GM19043 (cell line): ENCODE results near the gene PRKAR1B.
"Not testable (repeated sequence)": the region's sequence is repeated elsewhere in the genome, so short reads cannot be mapped to it uniquely, and the experiment has no call there.

Experiments used
- ATAC-seq: cut with Tn5 transposase; IDR thresholded peaks from one replicate; pipeline ENCODE4 v1.9.1; 2021; ENCODE audit warnings: low read depth; ENCODE audit not compliant: unreplicated experiment

Gene PRKAR1B

DNA sequence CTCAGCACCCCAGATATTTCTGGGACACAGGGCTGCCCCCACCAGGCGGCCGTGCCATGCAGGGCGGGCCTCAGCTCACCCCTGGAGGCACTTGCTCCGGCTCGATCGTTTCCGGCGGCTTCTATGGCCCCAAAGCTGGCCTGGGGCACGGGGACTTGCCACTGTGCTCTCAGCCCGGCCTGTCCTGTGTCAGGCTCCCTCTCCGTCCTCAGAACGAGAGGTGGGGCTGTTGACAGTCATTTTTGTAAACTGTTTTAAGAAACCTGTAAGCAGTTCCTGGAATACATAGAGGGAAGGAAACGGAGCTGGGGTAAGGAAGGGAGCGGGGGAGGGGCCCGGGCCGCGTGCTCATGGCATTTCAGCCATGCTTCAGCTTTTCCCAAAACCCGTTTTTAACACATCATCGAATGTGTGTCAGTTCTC is 30.7 kb upstream of the PRKAR1B start:
- ATAC-seq, result no peak

DNA sequence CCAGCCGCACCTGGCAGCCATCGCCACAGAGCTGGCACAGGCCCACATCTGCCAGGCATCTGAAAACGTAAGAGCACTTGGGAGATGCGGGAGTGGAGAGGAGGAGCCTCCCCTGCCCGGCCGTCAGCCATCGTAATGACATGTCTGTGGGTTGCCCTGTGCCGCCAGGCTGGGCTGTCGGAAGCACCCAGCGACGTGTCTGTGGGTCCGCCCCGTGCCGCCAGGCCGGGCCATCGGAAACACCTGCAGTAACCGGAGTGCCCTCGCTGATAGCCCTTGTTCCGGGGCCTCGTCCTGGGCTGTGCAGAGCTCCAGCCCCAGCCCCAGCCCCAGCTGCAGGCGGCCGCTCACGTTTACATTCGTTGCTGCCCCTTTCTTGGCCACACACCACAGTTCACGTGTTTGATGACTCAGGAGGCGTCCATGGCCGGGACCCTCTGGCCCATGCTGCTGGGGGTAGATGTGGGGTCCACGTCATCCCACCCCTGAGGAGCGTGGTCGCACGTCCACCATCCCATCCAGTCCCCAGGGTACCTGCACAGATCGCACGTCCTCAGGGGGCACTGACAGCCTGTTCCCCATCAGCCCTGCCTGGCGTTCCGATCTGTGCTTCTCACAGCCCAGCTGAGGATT is 30.0 kb upstream of the PRKAR1B start:
- ATAC-seq, result no peak

DNA sequence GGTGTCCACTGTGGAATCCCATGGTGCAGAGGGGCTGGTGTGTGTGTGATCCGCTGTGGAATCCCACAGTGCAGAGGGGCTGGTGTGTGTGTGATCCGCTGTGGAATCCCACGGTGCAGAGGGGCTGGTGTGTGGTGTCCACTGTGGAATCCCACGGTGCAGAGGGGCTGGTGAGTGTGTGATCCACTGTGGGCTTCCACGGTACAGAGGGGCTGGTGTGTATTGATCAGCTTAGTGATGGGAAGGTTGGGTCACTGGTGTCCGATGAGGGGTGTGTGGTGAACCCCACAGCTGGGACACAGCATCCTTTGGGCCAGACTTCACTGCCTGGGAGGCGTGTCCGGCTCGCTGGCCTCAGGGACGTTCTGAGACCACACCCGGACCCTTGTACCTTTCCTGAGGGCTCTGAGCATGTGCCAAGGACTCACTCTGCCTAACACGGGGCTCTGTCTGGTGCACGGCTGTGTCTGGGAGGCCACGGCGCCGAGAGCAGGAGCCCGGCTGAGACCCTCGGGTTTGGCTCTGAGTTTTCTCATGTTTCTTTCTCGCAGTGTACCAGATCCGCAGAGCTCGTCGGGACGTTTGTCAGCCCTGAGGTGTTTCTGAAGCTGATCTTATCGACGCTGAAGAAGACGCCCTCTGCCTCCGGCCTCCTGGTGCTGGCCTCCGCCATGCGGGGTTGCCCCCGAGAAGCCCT is 29.3 kb upstream of the PRKAR1B start:
- no peak for ATAC-seq

GRCh38 chr7:755413-755805 is 28.3 kb upstream of the PRKAR1B start:
- no peak for ATAC-seq

- ATAC-seq, result no peak
Observed at GRCh38 chr7:754531-755412, 27.7 kb upstream of the PRKAR1B start.

DNA sequence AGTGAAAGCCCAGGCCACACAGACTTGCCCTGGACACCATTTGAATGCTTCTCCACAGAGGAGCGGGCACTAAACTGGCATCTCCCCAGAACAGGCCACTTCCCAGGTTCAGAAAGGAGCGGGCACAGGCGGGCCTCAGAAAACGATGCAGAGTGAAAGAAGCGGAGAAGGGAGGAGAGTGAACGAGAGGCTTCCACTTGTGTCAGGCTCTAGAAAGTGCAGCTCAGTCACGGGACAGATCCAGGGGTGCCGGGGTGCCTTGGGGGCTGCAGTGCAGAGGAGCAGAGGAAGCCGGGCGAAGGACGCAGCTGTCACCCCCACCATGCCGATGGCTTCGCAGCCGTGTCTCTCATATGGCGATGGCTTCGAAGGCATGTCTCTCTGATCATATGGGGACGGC is 26.1 kb upstream of the PRKAR1B start:
- no peak for ATAC-seq

GRCh38 chr7:752256-752655 is 25.2 kb upstream of the PRKAR1B start:
- ATAC-seq, result not testable (repeated sequence)

GRCh38 chr7:751826-752225 is 24.7 kb upstream of the PRKAR1B start:
- no peak for ATAC-seq

GRCh38 chr7:750111-750905 is 23.2 kb upstream of the PRKAR1B start:
- ATAC-seq, result no peak

DNA sequence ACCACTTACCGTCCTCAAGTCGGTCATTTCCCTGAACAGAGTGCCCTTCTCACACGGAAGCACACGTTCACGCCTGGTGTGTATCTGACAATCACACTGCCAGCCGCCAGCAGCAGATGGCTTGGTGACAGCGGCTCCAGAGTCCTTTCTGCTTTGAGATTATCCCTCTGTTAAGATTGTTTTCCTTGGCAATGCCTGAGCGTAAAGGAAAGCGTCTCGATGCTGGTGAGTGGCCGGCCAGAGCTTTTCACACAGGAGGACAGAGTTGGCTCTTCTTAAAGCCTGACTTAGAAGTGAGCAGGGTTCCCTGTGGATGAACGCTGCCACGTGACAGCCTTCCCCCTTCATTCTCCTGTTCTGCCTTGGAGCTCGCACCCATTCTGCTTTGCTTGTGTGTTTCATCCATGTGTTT is 22.1 kb upstream of the PRKAR1B start:
- ATAC-seq, result no peak

- no peak for ATAC-seq
Observed at GRCh38 chr7:748446-748845, 21.4 kb upstream of the PRKAR1B start.

DNA sequence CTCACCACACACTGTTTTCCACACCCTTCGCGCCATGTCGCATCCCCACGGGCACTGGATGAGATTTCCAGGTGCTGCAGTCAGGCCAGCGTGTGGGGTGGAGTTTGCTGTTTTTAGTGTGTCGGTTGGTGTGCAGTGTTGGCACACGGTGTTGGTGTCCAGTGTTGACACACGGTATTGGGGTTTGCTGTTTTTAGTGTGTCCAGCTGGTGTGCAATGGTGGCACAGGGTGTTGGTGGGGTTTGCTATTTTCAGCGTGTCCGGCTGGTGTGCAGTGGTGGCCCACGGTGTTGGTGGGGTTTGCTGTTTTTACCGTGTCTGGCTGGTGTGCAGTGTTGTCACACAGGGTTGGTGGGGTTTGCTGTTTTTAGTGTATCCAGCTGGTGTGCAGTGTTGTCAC is 20.1 kb upstream of the PRKAR1B start:
- ATAC-seq, result no peak

- ATAC-seq, result no peak
Observed at GRCh38 chr7:746155-747061, 19.3 kb upstream of the PRKAR1B start.

GRCh38 chr7:745431-746154 is 18.5 kb upstream of the PRKAR1B start:
- ATAC-seq, result no peak

- ATAC-seq, result no peak
Observed at GRCh38 chr7:744854-745430, 17.9 kb upstream of the PRKAR1B start.

GRCh38 chr7:744128-744520 is 17.0 kb upstream of the PRKAR1B start:
- not testable (repeated sequence) for ATAC-seq

- not testable (repeated sequence) for ATAC-seq
Observed at GRCh38 chr7:743341-744127, 16.5 kb upstream of the PRKAR1B start.

DNA sequence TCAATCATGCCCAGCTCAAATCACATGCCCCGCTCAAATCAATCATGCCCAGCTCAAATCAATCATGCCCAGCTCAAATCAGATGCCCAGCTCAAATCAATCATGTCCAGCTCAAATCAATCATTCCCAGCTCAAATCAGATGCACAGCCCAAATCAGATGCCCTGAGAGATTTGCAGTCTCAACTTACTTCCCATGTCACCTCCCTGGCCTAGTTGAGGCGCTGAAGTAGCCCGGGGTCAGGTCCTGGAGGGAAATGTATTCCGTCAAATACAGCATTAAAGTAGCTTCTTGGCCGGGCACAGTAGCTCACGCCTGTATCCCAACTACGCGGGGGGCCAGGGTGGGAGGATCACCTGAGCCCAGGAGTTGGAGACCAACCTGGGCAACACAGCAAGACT is 15.7 kb upstream of the PRKAR1B start:
- no peak for ATAC-seq
